ENCODE results near the gene PHF21A.

DNA sequence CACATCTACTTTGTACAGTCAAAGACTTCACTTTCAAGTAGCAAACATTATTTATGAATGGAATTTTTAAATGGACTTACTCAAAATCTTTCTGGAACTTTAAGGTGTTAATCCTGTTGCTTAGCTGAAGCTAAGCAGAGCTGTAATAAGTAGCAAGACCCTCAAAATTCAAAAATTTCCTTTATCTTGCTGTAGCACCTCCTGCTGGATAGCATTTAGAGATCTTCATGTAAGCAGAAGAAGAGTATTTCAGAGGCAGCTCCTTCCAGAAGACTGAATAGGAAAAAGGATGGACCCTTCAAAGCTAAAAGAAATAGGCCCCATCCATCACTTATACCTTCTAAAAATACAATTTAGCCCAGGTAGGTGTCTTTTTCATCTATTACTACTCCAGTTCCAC, 3.4 kb downstream of the PHF21A start:
- no peak for TF ChIP-seq CTCF (IDR thresholded peaks at IDR 0.05; ENCODE audit: low read depth, low read length, missing input control)
- no peak for TF ChIP-seq ZBTB33 (IDR thresholded peaks at IDR 0.05)
